Activated CD8-positive, alpha-beta memory T cell treated with anti-CD3 and anti-CD28 coated beads for 4 hours (primary cell): ENCODE data around the gene MITD1.
"Not testable (repeated sequence)": the region's sequence is repeated elsewhere in the genome, so short reads cannot be mapped to it uniquely, and the experiment has no call there.

Experiments
- DNase-seq, 2 donors: peaks; one replicate each; pipeline ENCODE4 v3.0.0-alpha.2; 2020; ENCODE audit warnings: low read depth in 2 of 2

The MITD1 gene

GRCh38 chr2:99154643-99155536, 26.0 kb downstream of the MITD1 start, which contains the start of the genes LIPT1 and TSGA10:
LIPT1 (plus strand) TSS chr2:99154967; CDS start chr2:99161958, 6,991 bp downstream.
TSGA10 (minus strand) TSS chr2:99154942; CDS start chr2:99109439, 45,503 bp downstream.
- peak; percentile 85 to 88 for DNase-seq

GRCh38 chr2:99153921-99154604, 26.8 kb downstream of the MITD1 start:
- DNase-seq: no peak

- DNase-seq: no peak
Measured at GRCh38 chr2:99152199-99152895, 28.5 kb downstream of the MITD1 start.

GRCh38 chr2:99150706-99151105, 30.2 kb downstream of the MITD1 start:
- no peak for DNase-seq

GRCh38 chr2:99141110-99142108, 39.4 kb downstream of the MITD1 start, which contains the start of gene C2orf15:
C2orf15 (plus strand) TSS chr2:99141707; CDS start chr2:99150559, 8,852 bp downstream.
- peak; percentile 95 for DNase-seq

GRCh38 chr2:99140860-99141109, 40.1 kb downstream of the MITD1 start:
- no peak for DNase-seq

- no peak for DNase-seq
Measured at GRCh38 chr2:99140056-99140859, 40.6 kb downstream of the MITD1 start.

GRCh38 chr2:99139003-99139402, 41.9 kb downstream of the MITD1 start:
- no peak for DNase-seq

- DNase-seq: not testable (repeated sequence)
Measured at GRCh38 chr2:99135044-99135556, 45.8 kb downstream of the MITD1 start.

GRCh38 chr2:99127981-99128380, 52.9 kb downstream of the MITD1 start:
- no peak for DNase-seq
